GM12864 (cell line): ENCODE results near the gene DUSP6.

Experiments used
- DNase-seq: peaks from one replicate; pipeline ENCODE4 v3.0.0-alpha.2; 2011; ENCODE audit warnings: low read depth
- H3K4me3 ChIP-seq: 2 replicates; pipeline ENCODE4 v1.5.1; 2011; ENCODE audit warnings: mild to moderate bottlenecking, low read depth, low read length, control low read depth
- TF ChIP-seq, protein P1 (sequence below): IDR thresholded peaks from 2 replicates; pipeline ENCODE4 v1.5.1; 2011; ENCODE audit warnings: low read depth, mild to moderate bottlenecking, moderate library complexity, low read length, control low read depth, inconsistent platforms; ENCODE audit errors: missing control alignments

The DUSP6 gene

GRCh38 chr12:89357297-89357730 is 5.0 kb upstream of the DUSP6 start:
- H3K4me3 ChIP-seq: no peak overlapping the region
- TF ChIP-seq, protein P1, sequence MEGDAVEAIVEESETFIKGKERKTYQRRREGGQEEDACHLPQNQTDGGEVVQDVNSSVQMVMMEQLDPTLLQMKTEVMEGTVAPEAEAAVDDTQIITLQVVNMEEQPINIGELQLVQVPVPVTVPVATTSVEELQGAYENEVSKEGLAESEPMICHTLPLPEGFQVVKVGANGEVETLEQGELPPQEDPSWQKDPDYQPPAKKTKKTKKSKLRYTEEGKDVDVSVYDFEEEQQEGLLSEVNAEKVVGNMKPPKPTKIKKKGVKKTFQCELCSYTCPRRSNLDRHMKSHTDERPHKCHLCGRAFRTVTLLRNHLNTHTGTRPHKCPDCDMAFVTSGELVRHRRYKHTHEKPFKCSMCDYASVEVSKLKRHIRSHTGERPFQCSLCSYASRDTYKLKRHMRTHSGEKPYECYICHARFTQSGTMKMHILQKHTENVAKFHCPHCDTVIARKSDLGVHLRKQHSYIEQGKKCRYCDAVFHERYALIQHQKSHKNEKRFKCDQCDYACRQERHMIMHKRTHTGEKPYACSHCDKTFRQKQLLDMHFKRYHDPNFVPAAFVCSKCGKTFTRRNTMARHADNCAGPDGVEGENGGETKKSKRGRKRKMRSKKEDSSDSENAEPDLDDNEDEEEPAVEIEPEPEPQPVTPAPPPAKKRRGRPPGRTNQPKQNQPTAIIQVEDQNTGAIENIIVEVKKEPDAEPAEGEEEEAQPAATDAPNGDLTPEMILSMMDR: no peak
- no peak for DNase-seq

- TF ChIP-seq, protein P1: no peak
- no peak for DNase-seq
- no peak overlapping the region for H3K4me3 ChIP-seq
Measured at GRCh38 chr12:89356069-89356665, 3.9 kb upstream of the DUSP6 start.

DNA sequence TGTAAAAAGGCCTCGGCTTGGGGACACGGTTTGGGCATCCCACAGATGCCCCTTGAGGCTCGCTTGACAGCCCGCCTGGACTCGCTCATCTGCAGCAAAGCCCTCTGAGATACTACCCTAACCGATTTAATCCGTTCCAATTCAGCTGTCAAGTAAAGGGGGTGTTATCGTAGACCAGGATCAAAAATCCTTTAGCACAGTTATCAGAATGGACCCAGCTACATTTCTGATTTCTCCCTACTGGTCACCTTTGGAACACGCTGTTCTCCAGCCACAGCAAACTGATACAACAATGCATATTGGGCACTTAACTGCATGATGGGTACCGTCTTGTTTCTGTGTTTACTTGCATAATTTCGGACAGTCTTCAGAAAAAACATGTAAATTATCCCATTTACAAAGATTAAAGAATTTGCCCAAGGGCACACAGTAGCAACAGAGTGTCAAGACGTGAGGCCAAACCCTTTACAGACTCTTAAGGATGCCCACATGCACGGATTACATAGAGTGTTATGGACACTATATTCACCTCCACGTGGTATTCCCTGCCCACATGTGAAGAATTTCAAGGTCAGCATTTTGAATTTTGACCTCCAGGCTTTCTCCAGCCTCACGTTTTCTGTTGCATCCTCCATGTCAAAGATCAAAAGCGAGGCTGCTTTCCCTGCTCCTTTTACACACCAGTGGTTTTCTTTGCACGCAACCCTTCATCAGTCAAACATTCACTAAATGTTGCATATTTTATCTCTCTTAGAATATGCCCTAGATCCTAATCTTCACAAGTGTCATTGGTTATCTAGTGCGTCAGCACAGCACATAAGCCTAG is 3.2 kb upstream of the DUSP6 start:
- no peak for DNase-seq
- TF ChIP-seq, protein P1: no peak
- H3K4me3 ChIP-seq: no peak overlapping the region

DNA sequence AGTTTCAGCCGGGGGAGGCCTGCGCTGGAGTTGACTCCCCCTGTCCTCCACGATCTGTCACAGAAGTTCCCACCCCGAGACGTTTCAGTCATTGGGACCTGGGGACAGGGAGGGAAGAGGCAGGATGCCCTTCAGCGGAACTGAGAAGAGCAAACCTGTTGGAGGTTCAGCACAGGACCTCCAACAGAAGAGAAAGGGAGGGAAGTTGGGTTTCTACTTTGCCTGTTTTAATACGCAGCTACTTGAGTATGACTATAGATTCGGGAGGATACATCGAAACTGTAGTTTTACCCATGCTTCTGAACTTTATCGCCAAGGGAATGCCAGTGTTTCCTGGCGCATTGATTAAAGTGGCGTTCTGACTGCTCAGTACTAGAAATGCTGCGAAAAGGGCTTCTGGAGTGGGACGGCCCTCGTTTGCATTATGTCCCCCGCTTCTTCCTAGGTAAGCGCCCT is 2.3 kb upstream of the DUSP6 start:
- TF ChIP-seq, protein P1: no peak
- H3K4me3 ChIP-seq: peak overlapping the region; percentile 57
- no peak for DNase-seq

GRCh38 chr12:89353823-89354611 is 1.7 kb upstream of the DUSP6 start:
- H3K4me3 ChIP-seq: peak overlapping the region; percentile 57
- no peak for DNase-seq
- TF ChIP-seq, protein P1: no peak

DNA sequence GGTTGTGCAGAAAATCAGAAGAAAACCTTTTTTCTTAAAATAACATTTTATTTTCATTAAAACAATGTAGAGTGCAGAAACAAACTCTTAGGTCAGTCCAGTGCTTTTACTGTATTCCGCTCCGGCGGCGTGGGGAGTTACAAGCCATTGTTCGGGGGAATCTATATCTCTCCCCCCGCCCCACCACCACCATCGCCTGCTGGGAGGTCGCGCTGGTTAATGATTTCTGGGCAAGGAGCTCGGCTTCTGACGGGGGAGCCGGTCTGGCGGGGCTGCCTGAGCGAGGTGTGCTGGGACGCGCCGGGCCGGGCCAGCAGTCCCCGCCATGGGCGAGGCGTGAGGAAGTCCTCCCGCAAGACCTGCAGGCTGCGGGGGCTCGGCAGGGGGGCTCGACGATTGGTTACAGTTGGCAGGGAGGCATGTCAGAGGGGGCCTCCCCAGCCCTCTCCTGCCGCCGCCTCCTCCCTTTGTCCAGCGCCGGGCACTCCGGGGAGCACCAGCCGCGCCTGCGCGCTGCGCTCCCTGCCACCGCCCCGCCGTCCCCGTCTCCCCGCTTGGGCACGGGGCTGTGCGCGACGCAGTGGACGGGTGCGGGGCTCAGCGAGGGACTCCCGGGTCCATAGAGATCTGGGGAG is 1.0 kb upstream of the DUSP6 start:
- TF ChIP-seq, protein P1: no peak
- H3K4me3 ChIP-seq: peak overlapping the region; percentile 57
- DNase-seq: no peak
